Neuronal stem cell (in vitro differentiated cells): Measurements from ENCODE around the gene MIA. TPM values are rescaled to one million over a fixed set of nuclear protein-coding genes. Genes with fewer than 3 reads are reported as not detected.
"Not testable (repeated sequence)": the region's sequence is repeated elsewhere in the genome, so short reads cannot be mapped to it uniquely, and the experiment has no call there.

Source experiments
- DNase-seq: peaks from one replicate; pipeline ENCODE4 v3.0.0-alpha.2; 2013; ENCODE audit warnings: low spot score
- H2AFZ ChIP-seq: one replicate; pipeline ENCODE4 v1.6.1; 2013; ENCODE audit warnings: mild to moderate bottlenecking, low read length, inconsistent platforms
- H2AK5ac ChIP-seq: 2 replicates; pipeline ENCODE4 v1.6.1; 2013; ENCODE audit warnings: low read depth, mild to moderate bottlenecking, inconsistent platforms, low read length, moderate library complexity, mixed read lengths
- H2BK120ac ChIP-seq: 2 replicates; pipeline ENCODE4 v1.6.1; 2013; ENCODE audit warnings: low read depth, mild to moderate bottlenecking, inconsistent platforms, low read length, moderate library complexity, mixed read lengths
- H2BK12ac ChIP-seq: one replicate; pipeline ENCODE4 v1.6.1; 2013; ENCODE audit warnings: low read length, inconsistent platforms
- H2BK15ac ChIP-seq: 2 replicates; pipeline ENCODE4 v1.6.1; 2013; ENCODE audit warnings: mild to moderate bottlenecking, low read length, inconsistent platforms, mixed read lengths
- H2BK5ac ChIP-seq: one replicate; pipeline ENCODE4 v1.6.1; 2013; ENCODE audit warnings: inconsistent platforms, mild to moderate bottlenecking, low read length, moderate library complexity
- H3K14ac ChIP-seq: one replicate; pipeline ENCODE4 v1.6.1; 2013; ENCODE audit warnings: low read length, inconsistent platforms
- H3K18ac ChIP-seq: 2 replicates; pipeline ENCODE4 v1.6.1; 2013; ENCODE audit warnings: low read length, inconsistent platforms
- H3K23ac ChIP-seq: 2 replicates; pipeline ENCODE4 v1.6.1; 2013; ENCODE audit warnings: low read depth, mild to moderate bottlenecking, mixed read lengths, low read length, inconsistent platforms; ENCODE audit not compliant: poor library complexity
- H3K27ac ChIP-seq: replicated peaks from 3 replicates; pipeline ENCODE4 v1.5.1; 2013; ENCODE audit warnings: low read length, inconsistent platforms
- H3K27me3 ChIP-seq, 3 experiments: 2 replicates each; pipeline ENCODE4 v1.6.1; 2013; ENCODE audit warnings: low read length in 3 of 3, mild to moderate bottlenecking in 2 of 3, inconsistent platforms in 1 of 3, low read depth in 1 of 3, mixed read lengths in 1 of 3, moderate library complexity in 1 of 3; ENCODE audit not compliant: control insufficient read depth in 3 of 3, insufficient read depth in 3 of 3
- H3K36me3 ChIP-seq, 2 donors: replicated peaks in 1 of 2; 2 replicates each; pipeline ENCODE4 v1.6.1; 2013; ENCODE audit warnings: low read length in 2 of 2; ENCODE audit not compliant: control insufficient read depth in 2 of 2, insufficient read depth in 2 of 2
- H3K4ac ChIP-seq: 2 replicates; pipeline ENCODE4 v1.6.1; 2013; ENCODE audit warnings: inconsistent platforms, mild to moderate bottlenecking, low read length, moderate library complexity
- H3K4me1 ChIP-seq, 2 donors: 1 replicate in 1 of 2; 2 replicates in 1 of 2; pipeline ENCODE4 v1.6.1; 2013; ENCODE audit warnings: low read length in 2 of 2, low read depth in 1 of 2; ENCODE audit not compliant: control insufficient read depth in 2 of 2, insufficient read depth in 1 of 2
- H3K4me2 ChIP-seq: one replicate; pipeline ENCODE4 v1.6.1; 2013; ENCODE audit warnings: mild to moderate bottlenecking, low read length, inconsistent platforms; ENCODE audit not compliant: insufficient read depth, poor library complexity, severe bottlenecking
- H3K4me3 ChIP-seq, 2 donors: 2 replicates each; pipeline ENCODE4 v1.5.1; 2013; ENCODE audit warnings: low read length in 2 of 2, mild to moderate bottlenecking in 2 of 2, inconsistent platforms in 1 of 2, moderate library complexity in 1 of 2
- H3K79me1 ChIP-seq: one replicate; pipeline ENCODE4 v1.6.1; 2013; ENCODE audit warnings: low read depth, mild to moderate bottlenecking, inconsistent platforms, low read length, moderate library complexity
- H3K9ac ChIP-seq: one replicate; pipeline ENCODE4 v1.6.1; 2013; ENCODE audit warnings: mild to moderate bottlenecking, low read depth, low read length, inconsistent platforms; ENCODE audit not compliant: poor library complexity
- H3K9me3 ChIP-seq, 2 donors: replicated peaks in 1 of 2; 2 replicates each; pipeline versions ENCODE3 to v1.6.1; 2013; ENCODE audit warnings: low read length in 2 of 2, mild to moderate bottlenecking in 2 of 2, inconsistent platforms in 1 of 2, low read depth in 1 of 2, mixed read lengths in 1 of 2, moderate library complexity in 1 of 2; ENCODE audit not compliant: control insufficient read depth in 2 of 2, insufficient read depth in 1 of 2
- H4K8ac ChIP-seq: one replicate; pipeline ENCODE4 v1.6.1; 2013; ENCODE audit warnings: low read depth, mild to moderate bottlenecking, inconsistent platforms, low read length, moderate library complexity
- H4K91ac ChIP-seq: one replicate; pipeline ENCODE4 v1.6.1; 2013; ENCODE audit warnings: low read length, low read depth, mild to moderate bottlenecking, inconsistent platforms; ENCODE audit not compliant: poor library complexity
- WGBS, 2 donors: extraction: QIAGEN DNeasy Blood & Tissue Kit; methylation state at CpG; one replicate each; pipeline ENCODE4 v1.1.7; 2013; ENCODE audit warnings: missing lambda C conversion rate in 2 of 2, mixed read lengths in 1 of 2; ENCODE audit not compliant: insufficient read length in 2 of 2, insufficient replicate concordance in 1 of 2; ENCODE audit errors: extremely low coverage in 2 of 2; 5-methylcytosine and 5-hydroxymethylcytosine counted together
- polyA plus RNA-seq, 2 experiments: library from polyadenylated mRNA; stranded (reverse); fragments of 200-250 nt; gene quantifications; one replicate each; pipeline ENCODE4 v1.2.3, GENCODE V29; 2013

The MIA gene
- 0.15 TPM for polyA plus RNA-seq (2013, experiment 1 of 2)
- polyA plus RNA-seq (2013, experiment 2 of 2), result 0.32 TPM

DNA sequence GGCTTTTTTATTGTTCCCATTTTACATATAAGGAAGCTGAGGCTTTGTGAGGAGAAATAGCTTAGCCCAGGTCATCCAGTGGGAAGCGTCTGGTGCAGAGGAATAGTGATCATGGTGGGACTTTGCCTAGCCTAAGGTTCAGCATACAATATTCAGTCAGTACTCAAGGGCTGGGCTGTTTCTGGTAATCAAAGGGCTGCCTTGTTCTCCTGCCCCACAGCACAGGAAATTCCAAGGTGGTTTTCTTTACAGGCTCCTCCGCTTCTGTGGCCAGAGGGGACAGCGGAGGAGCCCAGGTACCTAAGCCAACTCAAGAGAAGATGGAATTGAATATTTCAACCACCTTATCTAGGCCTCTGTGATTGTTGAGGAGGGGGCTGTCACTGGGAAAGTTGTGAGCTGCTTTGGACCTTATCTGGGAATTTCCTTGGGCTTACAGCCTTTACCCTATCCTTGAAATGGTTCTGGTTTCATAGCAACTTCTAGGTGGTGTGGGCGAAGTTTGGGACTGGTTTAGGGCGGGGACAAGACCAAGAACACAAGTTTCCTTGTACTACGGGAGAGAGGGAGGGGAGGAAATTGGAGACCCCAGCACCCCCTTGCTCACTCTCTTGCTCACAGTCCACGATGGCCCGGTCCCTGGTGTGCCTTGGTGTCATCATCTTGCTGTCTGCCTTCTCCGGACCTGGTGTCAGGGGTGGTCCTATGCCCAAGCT, at the start of gene MIA:
Gene MIA, plus strand, starts transcription at position 606 of the 716 bp plus-strand sequence. Its CDS starts 22 bp downstream, at position 628.
- Histone ChIP-seq H2BK12ac (no peak within 1 kb of the TSS), H2AFZ (peak within 1 kb of the TSS; percentile 19), H4K8ac (no peak within 1 kb of the TSS), H2AK5ac (peak within 1 kb of the TSS; percentile 92), H3K4me2 (no peak within 1 kb of the TSS), H3K4ac (no peak within 1 kb of the TSS), H3K23ac (no peak within 1 kb of the TSS), H3K36me3 (peaks cover 1 to 4% of the 10 kb centered on the region in 2 donors), H3K14ac (no peak within 1 kb of the TSS), H3K18ac (peak within 1 kb of the TSS; percentile 7), H3K9me3 (peaks cover 0 to 5% of the 10 kb centered on the region in 2 donors), H2BK15ac (no peak within 1 kb of the TSS), H3K9ac (no peak within 1 kb of the TSS), H3K27ac (no peak within 1 kb of the TSS), H3K79me1 (no peaks in the 10 kb centered on the region), H2BK120ac (no peak within 1 kb of the TSS), H3K27me3 (no peaks in the 10 kb centered on the region), H4K91ac (no peak within 1 kb of the TSS), H3K4me3 (no peak within 1 kb of the TSS), H3K4me1 (peaks cover 0 to 6% of the 10 kb centered on the region in 2 donors), H2BK5ac (no peak within 1 kb of the TSS)
- no peak for DNase-seq
- WGBS, 2 donors, result no CpG with 5 or more reads among the region's 9 CpGs

- Histone ChIP-seq H3K4me1 (no peaks in the 10 kb centered on the region), H2BK12ac (no peak overlapping the region), H2BK120ac (no peak overlapping the region), H2AFZ (no peak overlapping the region), H2BK5ac (no peak overlapping the region), H4K8ac (no peak overlapping the region), H2BK15ac (no peak overlapping the region), H2AK5ac (no peak overlapping the region), H3K18ac (no peak overlapping the region), H3K4ac (no peak overlapping the region), H3K9me3 (peaks cover 0 to 4% of the 10 kb centered on the region in 2 donors), H3K36me3 (peaks cover 29 to 80% of the 10 kb centered on the region in 2 donors), H3K4me2 (no peak overlapping the region), H3K79me1 (peaks cover 8% of the 10 kb centered on the region), H4K91ac (no peak overlapping the region), H3K27me3 (no peaks in the 10 kb centered on the region), H3K27ac (no peak overlapping the region), H3K23ac (no peak overlapping the region), H3K4me3 (no peak overlapping the region), H3K14ac (no peak overlapping the region), H3K9ac (no peak overlapping the region)
- no peak for DNase-seq
- no CpG with 5 or more reads among the region's 4 CpGs for WGBS, 2 donors
Measured at GRCh38 chr19:40726279-40726678, 49.0 kb upstream of the MIA start.

DNA sequence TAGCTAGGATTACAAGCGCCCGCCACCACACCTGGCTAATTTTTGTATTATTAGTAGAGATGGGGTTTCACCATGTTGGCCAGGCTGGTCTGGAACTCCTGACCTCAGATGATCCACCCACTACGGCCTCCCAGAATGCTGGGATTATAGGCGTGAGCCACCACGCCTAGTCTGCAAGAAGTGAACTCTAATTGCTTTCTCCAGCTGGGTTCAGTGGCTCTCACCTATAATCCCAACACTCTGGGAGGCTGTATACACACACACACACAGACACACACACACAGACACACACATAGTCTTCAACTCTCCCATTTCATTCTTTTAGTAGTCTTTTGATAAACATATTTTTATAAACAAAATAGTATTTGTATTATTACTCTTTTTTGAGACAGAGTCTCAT, 45.3 kb upstream of the MIA start:
- H3K27ac ChIP-seq, H3K4ac ChIP-seq, H2BK120ac ChIP-seq, H3K4me3 ChIP-seq, H3K27me3 ChIP-seq, H2BK12ac ChIP-seq, H3K9ac ChIP-seq, H3K9me3 ChIP-seq, H3K18ac ChIP-seq, H3K4me2 ChIP-seq, H2AFZ ChIP-seq, H3K79me1 ChIP-seq, H2AK5ac ChIP-seq, H2BK5ac ChIP-seq, DNase-seq, H3K23ac ChIP-seq, H3K4me1 ChIP-seq, H2BK15ac ChIP-seq, H4K8ac ChIP-seq, H3K14ac ChIP-seq, H4K91ac ChIP-seq: not testable (repeated sequence)
- peaks cover 31 to 86% of the 10 kb centered on the region in 2 donors for H3K36me3 ChIP-seq
- no CpG with 5 or more reads among the region's 5 CpGs for WGBS, 2 donors

DNA sequence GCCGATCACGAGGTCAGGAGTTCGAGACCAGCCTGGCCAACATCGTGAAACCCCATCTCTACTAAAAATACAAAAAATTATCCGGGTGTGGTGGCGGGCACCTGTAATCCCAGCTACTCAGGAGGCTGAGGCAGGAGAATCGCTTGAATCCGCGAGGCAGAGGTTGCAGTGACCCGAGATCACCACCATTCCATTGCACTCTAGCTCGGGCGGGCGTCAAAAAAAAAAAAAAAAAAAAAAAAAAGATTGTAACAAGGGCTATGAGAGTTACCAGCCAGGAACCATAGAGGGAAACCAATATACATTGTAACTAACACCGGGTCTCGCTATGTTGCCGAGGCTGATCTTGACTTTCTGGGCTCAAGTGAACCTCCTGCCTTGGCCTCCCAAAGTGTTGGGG, 43.0 kb upstream of the MIA start:
- H2AFZ ChIP-seq, H3K27ac ChIP-seq, H3K9me3 ChIP-seq, H2BK12ac ChIP-seq, DNase-seq, H4K91ac ChIP-seq, H4K8ac ChIP-seq, H3K79me1 ChIP-seq, H3K23ac ChIP-seq, H2AK5ac ChIP-seq, H2BK120ac ChIP-seq, H3K4ac ChIP-seq, H3K18ac ChIP-seq, H2BK15ac ChIP-seq, H3K4me2 ChIP-seq, H3K27me3 ChIP-seq, H3K4me3 ChIP-seq, H3K14ac ChIP-seq, H3K4me1 ChIP-seq, H3K9ac ChIP-seq, H2BK5ac ChIP-seq: not testable (repeated sequence)
- H3K36me3 ChIP-seq, result peaks cover 40 to 89% of the 10 kb centered on the region in 2 donors
- no CpG with 5 or more reads among the region's 16 CpGs for WGBS, 2 donors
